ENCODE data around the gene KTN1. TPM values are rescaled to one million over a fixed set of nuclear protein-coding genes. Genes with fewer than 3 reads are reported as not detected.

Gene KTN1
- total and polyA plus RNA-seq, 2 donors = 97.2 to 175 TPM

DNA sequence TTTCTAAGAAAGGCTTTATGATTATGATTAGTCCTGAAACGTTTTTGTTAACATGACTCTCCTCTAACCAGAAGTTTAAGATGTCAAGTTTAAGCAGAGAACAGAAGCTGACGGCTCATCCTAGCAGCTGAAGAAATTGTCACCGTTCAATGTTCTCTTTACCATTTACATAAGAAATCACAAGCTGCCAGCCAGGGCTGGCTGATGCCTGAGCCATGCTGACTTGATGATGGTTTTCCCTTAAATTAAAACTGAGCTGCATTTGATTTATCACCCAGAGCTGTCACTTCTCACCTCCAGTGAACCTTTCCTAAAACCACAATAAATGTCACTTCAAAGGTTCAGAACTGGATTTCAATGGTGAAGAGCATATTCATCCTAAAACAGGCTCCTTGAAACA lies 153.6 kb downstream of the KTN1 start:
- H3K36me3 ChIP-seq (ENCODE audit: insufficient read depth) = no peaks in the 10 kb centered on the region
- WGBS = 39% methylated on average over 3 of the region's 3 CpGs
- no peak for DNase-seq (ENCODE audit: extremely low spot score)
- no peaks in the 10 kb centered on the region for H3K4me1 ChIP-seq (ENCODE audit: insufficient read depth)
- H3K27ac ChIP-seq (ENCODE audit: low read depth) = no peak overlapping the region
- H3K4me3 ChIP-seq (ENCODE audit: low read depth, low read length) = no peak overlapping the region

Small RNA genes within 50 kb of the gene (small RNA-seq; reads per million reads assigned to genes)
- gene RF00019 = not detected

Other genes starting within 250 kb of the KTN1 start
- gene ATG14, start 168.4 kb upstream of the KTN1 start, total RNA-seq = 24.7 TPM
- 9.7 TPM for gene ATG14, start 168.4 kb upstream of the KTN1 start, polyA plus RNA-seq
- gene TBPL2, start 139.6 kb upstream of the KTN1 start, total RNA-seq = not detected
- gene TBPL2, start 139.6 kb upstream of the KTN1 start, polyA plus RNA-seq = not detected

All from urinary bladder (tissue), 4 donors.